Uterus (tissue), 4 donors: ENCODE measurements around the gene EGFLAM. TPM values are rescaled to one million over a fixed set of nuclear protein-coding genes. Genes with fewer than 3 reads are reported as not detected.
A peak's percentile ranks its signal among the peaks of the same experiment; 100 is the strongest.

Source experiments
- DNase-seq, 2 donors: peaks; one replicate each; pipeline ENCODE4 v3.0.0-alpha.2; 2019 to 2020
- H3K27ac ChIP-seq, 2 donors: fragments of 200-600 bp; sonication (generic); 1 replicate in 1 of 2; 2 replicates in 1 of 2; pipeline ENCODE4 v1.5.1; 2016 to 2018
- H3K27me3 ChIP-seq, 2 donors: fragments of 200-600 bp; sonication (generic); one replicate each; pipeline ENCODE4 v1.5.1; 2018 to 2019; ENCODE audit warnings: control low read depth in 1 of 2
- H3K36me3 ChIP-seq, 2 donors: fragments of 200-600 bp; sonication (generic); one replicate each; pipeline ENCODE4 v1.5.1; 2019; ENCODE audit warnings: control low read depth in 1 of 2
- H3K4me1 ChIP-seq, 2 donors: fragments of 200-600 bp; sonication (generic); one replicate each; pipeline ENCODE4 v1.5.1; 2018 to 2019; ENCODE audit warnings: control low read depth in 1 of 2
- H3K4me3 ChIP-seq, 2 donors: fragments of 200-600 bp; sonication (generic); 1 replicate in 1 of 2; 2 replicates in 1 of 2; pipeline ENCODE4 v1.5.1; 2018 to 2019; ENCODE audit warnings: mild to moderate bottlenecking in 1 of 2
- H3K9me3 ChIP-seq, 2 donors: fragments of 200-600 bp; sonication (generic); one replicate each; pipeline ENCODE4 v1.5.1; 2019; ENCODE audit warnings: control low read depth in 1 of 2
- CTCF ChIP-seq, 4 experiments: fragments of 200-600 bp in 2 of 4; fragments of 450-650 bp in 2 of 4; sonication (generic) in 2 of 4; IDR thresholded peaks; one replicate each; pipeline ENCODE4 v1.5.1; 2016 to 2019; ENCODE audit warnings: antibody characterized with exemption in 4 of 4, mild to moderate bottlenecking in 2 of 4, moderate library complexity in 1 of 4
- POLR2A ChIP-seq, 2 donors: fragments of 450-650 bp; IDR thresholded peaks; one replicate each; pipeline ENCODE4 v1.6.1; 2016; ENCODE audit warnings: antibody characterized with exemption in 2 of 2, mild to moderate bottlenecking in 1 of 2, moderate library complexity in 1 of 2
- intact Hi-C: fragments of 100-400 bp; cut with DNase I; formaldehyde crosslinking; loops from one replicate; pipeline ENCODE4 v1.15.1; 2023; ENCODE audit warnings: low total_unique reads
- total RNA-seq, 4 donors: library from RNA; depleted of rRNA in 3 of 4; stranded (reverse); fragments of >200 nt in 3 of 4; gene quantifications; one replicate each; pipeline versions ENCODE4 v1.1.0 to v1.2.4, GENCODE V29; 2014 to 2023
- donor health status: DM: yes; HTN: yes; CAD: no.

The EGFLAM gene
- total RNA-seq, 4 donors from 2014 or later = 0.26 to 16.8 (median 3.6) TPM

- TF ChIP-seq CTCF (IDR thresholded peaks at IDR 0.05) (no peak), POLR2A (IDR thresholded peaks at IDR 0.05) (no peak)
- intact Hi-C loops = no loop called here
Measured at GRCh38 chr5:38253759-38254158, 4.6 kb upstream of the EGFLAM start.

DNA sequence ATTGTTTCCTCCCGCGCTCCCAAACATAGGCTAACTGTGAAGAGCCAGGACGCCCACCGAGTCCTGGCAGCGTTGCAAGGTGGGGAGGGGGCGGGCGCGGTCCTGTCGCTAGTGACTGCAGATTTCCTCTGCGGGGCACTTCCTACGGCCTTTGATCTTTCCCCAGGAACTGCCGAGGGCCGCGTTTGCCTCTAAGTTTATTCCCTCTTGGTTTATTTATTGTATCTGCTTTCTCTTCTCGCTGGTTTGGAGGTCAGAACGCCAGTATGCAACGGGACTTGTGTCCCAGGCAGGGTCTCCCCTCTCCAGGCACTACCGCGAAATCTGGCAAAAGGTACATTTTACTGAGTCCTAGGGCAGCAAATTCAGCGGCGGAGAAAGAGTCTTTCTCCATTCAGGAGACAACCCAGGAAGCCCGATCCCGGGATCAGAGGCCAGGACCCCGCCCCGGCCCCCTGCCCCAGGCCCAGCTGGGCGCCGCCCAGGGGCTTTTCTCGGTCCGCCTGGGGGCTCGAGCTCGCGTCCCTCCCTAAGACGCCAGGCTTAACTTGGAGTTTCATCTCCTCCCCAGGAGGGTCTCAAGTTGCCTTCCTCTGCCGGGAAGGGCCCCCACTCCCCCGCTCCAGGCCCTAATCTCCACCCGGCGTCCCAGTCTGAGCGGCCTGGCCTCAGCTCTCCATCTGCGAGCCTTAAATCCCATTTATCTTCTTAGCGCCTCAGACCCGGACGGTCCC, 884 bp upstream of the EGFLAM start:
- Histone ChIP-seq H3K9me3 (no peaks in the 10 kb centered on the region), H3K4me1 (peaks cover 0 to 4% of the 10 kb centered on the region in 2 donors), H3K27ac (no peak overlapping the region), H3K4me3 (peak overlapping the region; percentile 44 to 65), H3K27me3 (no peaks in the 10 kb centered on the region), H3K36me3 (no peaks in the 10 kb centered on the region)
- intact Hi-C loops = no loop called here
- TF ChIP-seq CTCF (IDR thresholded peaks at IDR 0.05) (no peak), POLR2A (IDR thresholded peaks at IDR 0.05) (no peak)
- DNase-seq = no peak

More at GRCh38 chr5:38253759-38254158, 4.6 kb upstream of the EGFLAM start:
- Histone ChIP-seq H3K4me1 (peaks cover 0 to 3% of the 10 kb centered on the region in 2 donors), H3K4me3 (no peak overlapping the region), H3K27me3 (no peaks in the 10 kb centered on the region), H3K27ac (no peak overlapping the region), H3K9me3 (no peaks in the 10 kb centered on the region), H3K36me3 (no peaks in the 10 kb centered on the region)
- no peak for DNase-seq

- Histone ChIP-seq H3K27me3 (no peaks in the 10 kb centered on the region), H3K9me3 (no peaks in the 10 kb centered on the region), H3K36me3 (no peaks in the 10 kb centered on the region), H3K4me3 (peak overlapping the region; percentile 44 to 65), H3K4me1 (peaks cover 0 to 4% of the 10 kb centered on the region in 2 donors), H3K27ac (no peak overlapping the region)
- no peak for DNase-seq
- intact Hi-C loops = no loop called here
- TF ChIP-seq POLR2A (IDR thresholded peaks at IDR 0.05) (no peak), CTCF (IDR thresholded peaks at IDR 0.05) (no peak)
Measured at GRCh38 chr5:38258042-38258318, 379 bp upstream of the EGFLAM start.

DNA sequence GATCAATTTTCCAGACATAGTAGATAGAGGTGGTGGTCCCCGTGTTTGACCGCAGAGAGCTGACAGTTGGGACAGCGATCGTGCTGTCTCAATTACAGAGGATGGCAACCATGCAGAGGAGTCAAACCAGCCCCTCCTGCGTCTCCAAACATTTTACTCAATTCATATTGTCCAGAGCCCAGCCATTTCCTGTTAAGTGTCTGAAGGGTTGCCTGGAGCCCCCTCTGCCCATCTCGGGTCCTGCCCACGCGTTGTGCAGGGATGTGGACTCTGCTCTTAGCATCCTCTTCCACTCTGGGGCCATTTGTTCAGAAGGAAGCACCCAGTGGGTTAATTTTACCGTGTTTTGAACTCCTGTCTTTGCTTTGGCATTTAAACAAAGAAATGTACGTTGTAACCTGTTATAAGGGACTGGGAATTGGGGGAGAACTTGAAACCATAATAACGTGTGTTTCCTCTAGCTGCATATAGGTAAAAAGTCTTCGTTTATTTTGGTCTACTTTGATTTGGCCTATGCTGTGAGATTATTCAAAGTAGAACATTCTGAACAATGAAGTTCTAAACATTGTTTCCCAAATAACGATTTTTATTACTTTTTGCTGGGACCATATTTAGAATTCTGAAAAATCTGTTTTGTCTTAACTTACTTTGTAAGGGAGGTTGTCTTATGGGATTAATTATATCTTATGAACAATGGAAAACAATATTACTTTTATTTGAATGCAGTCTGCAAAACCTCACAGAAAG, 876 bp downstream of the EGFLAM start:
- H3K27ac ChIP-seq = peak overlapping the region; percentile 34 to 47
- H3K36me3 ChIP-seq = no peaks in the 10 kb centered on the region
- peak overlapping the region; percentile 44 to 65 for H3K4me3 ChIP-seq
- no peaks in the 10 kb centered on the region for H3K9me3 ChIP-seq
- intact Hi-C loops = no loop called here
- no peak for DNase-seq
- H3K4me1 ChIP-seq = peaks cover 0 to 4% of the 10 kb centered on the region in 2 donors
- TF ChIP-seq CTCF (IDR thresholded peaks at IDR 0.05) (no peak), POLR2A (IDR thresholded peaks at IDR 0.05) (no peak)
- H3K27me3 ChIP-seq = no peaks in the 10 kb centered on the region

DNA sequence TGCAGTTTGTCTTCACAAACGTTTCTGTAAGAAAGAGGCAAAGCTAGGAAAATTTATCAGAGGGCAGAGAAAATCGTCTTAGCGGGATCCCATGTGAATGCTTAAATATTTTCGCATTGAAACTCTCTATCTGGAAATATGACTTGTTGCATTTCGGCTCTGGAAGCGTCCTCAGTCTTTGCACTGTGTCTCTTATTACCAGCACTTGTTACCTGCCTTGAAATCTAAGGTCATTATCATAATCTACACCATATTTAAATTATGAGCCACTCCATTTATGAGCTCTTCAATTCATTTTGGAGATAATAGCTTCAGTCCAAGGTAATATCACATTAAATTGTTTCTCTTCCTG, 1.4 kb downstream of the EGFLAM start:
- TF ChIP-seq POLR2A (IDR thresholded peaks at IDR 0.05) (no peak), CTCF (IDR thresholded peaks at IDR 0.05) (no peak)
- intact Hi-C loops = no loop called here
- no peaks in the 10 kb centered on the region for H3K9me3 ChIP-seq
- H3K27ac ChIP-seq = no peak overlapping the region
- no peaks in the 10 kb centered on the region for H3K36me3 ChIP-seq
- H3K4me3 ChIP-seq = no peak overlapping the region
- peaks cover 0 to 4% of the 10 kb centered on the region in 2 donors for H3K4me1 ChIP-seq
- DNase-seq = no peak
- H3K27me3 ChIP-seq = no peaks in the 10 kb centered on the region
